K562 (cell line): ENCODE data around the gene ADGRG1. TPM values are rescaled to one million over a fixed set of nuclear protein-coding genes. Genes with fewer than 3 reads are reported as not detected.

ENCODE experiments used
- ARHGAP35 ChIP-seq: fragments of 450-650 bp; IDR thresholded peaks from 2 replicates; pipeline ENCODE4 v1.6.1; 2018; ENCODE audit not compliant: partially characterized antibody
- CCAR2 ChIP-seq: fragments of 200-400 bp; formaldehyde crosslinking; IDR thresholded peaks from 2 replicates; pipeline ENCODE4 v1.6.1; 2017; ENCODE audit warnings: mild to moderate bottlenecking, low read depth, low read length
- CLOCK ChIP-seq: fragments of 250-450 bp; sonication (Bioruptor Pico); IDR thresholded peaks from 2 replicates; pipeline ENCODE4 v1.4.0; 2020; ENCODE audit warnings: mild to moderate bottlenecking, moderate library complexity, borderline replicate concordance
- CTBP1 ChIP-seq: fragments of 450-650 bp; IDR thresholded peaks from 2 replicates; pipeline ENCODE4 v1.6.1; 2016; ENCODE audit warnings: borderline replicate concordance
- ELF4 ChIP-seq: fragments of 450-650 bp; formaldehyde crosslinking; IDR thresholded peaks from 2 replicates; pipeline ENCODE4 v1.4.0; 2022; ENCODE audit warnings: missing genetic modification characterization
- FOXO4 ChIP-seq: fragments of 450-650 bp; formaldehyde crosslinking; IDR thresholded peaks from 2 replicates; pipeline ENCODE4 v1.4.0; 2020; ENCODE audit warnings: mild to moderate bottlenecking, moderate library complexity
- GABPB1 ChIP-seq: sonication (generic); formaldehyde crosslinking; IDR thresholded peaks from 2 replicates; pipeline ENCODE4 v1.8.0; 2022; ENCODE audit warnings: mild to moderate bottlenecking, missing genetic modification reagents
- GTF2F1 ChIP-seq: IDR thresholded peaks from 2 replicates; pipeline ENCODE4 v1.6.1; 2011; ENCODE audit warnings: low read depth, low read length, improper control_type of control experiment
- HCFC1 ChIP-seq: IDR thresholded peaks from 2 replicates; pipeline ENCODE4 v1.6.1; 2012; ENCODE audit warnings: low read depth, low read length, improper control_type of control experiment
- HSF4 ChIP-seq: fragments of 250-450 bp; sonication (Bioruptor Pico); IDR thresholded peaks from 2 replicates; pipeline ENCODE4 v2.1.2; 2022; ENCODE audit warnings: mild to moderate bottlenecking, moderate library complexity, borderline replicate concordance
- KAT8 ChIP-seq: fragments of 450-650 bp; IDR thresholded peaks from 2 replicates; pipeline ENCODE4 v1.6.1; 2016; ENCODE audit warnings: low read depth, mild to moderate bottlenecking
- KLF1 ChIP-seq: fragments of 450-650 bp; IDR thresholded peaks from 2 replicates; pipeline ENCODE4 v1.6.1; 2016; ENCODE audit warnings: missing genetic modification characterization, missing compliant biosample characterization
- MAFK ChIP-seq: IDR thresholded peaks from 2 replicates; pipeline ENCODE4 v1.6.1; 2011; ENCODE audit warnings: low read length, improper control_type of control experiment
- MLX ChIP-seq, 2 experiments: fragments of 450-650 bp in 1 of 2; sonication (generic) in 1 of 2; formaldehyde crosslinking; conservative IDR thresholded peaks; 2 replicates each; pipeline versions ENCODE4 v1.4.0 to v1.8.1; 2020 to 2022; ENCODE audit warnings: mild to moderate bottlenecking in 1 of 2, missing genetic modification reagents in 1 of 2
- MXI1 ChIP-seq: IDR thresholded peaks from 2 replicates; pipeline ENCODE4 v1.6.1; 2011; ENCODE audit warnings: low read depth, mild to moderate bottlenecking, improper control_type of control experiment, low read length
- NCOR1 ChIP-seq: fragments of 450-650 bp; IDR thresholded peaks from 2 replicates; pipeline ENCODE4 v1.6.1; 2016; ENCODE audit warnings: mild to moderate bottlenecking, moderate library complexity
- NFXL1 ChIP-seq: fragments of 450-650 bp; formaldehyde crosslinking; IDR thresholded peaks from 2 replicates; pipeline ENCODE4 v1.4.0; 2021; ENCODE audit warnings: mild to moderate bottlenecking
- PPARD ChIP-seq: fragments of 250-450 bp; sonication (Bioruptor Pico); IDR thresholded peaks from 2 replicates; pipeline ENCODE4 v1.8.0; 2022; ENCODE audit warnings: inconsistent platforms, mild to moderate bottlenecking, moderate library complexity
- SAFB ChIP-seq: fragments of 200-400 bp; formaldehyde crosslinking; IDR thresholded peaks from 2 replicates; pipeline ENCODE4 v1.6.1; 2017; ENCODE audit warnings: low read depth, low read length, borderline replicate concordance
- SP1 ChIP-seq: sonication (generic); formaldehyde crosslinking; IDR thresholded peaks from 2 replicates; pipeline ENCODE4 v1.8.1; 2022; ENCODE audit warnings: mild to moderate bottlenecking, missing genetic modification reagents
- SP2 ChIP-seq: IDR thresholded peaks from 2 replicates; pipeline ENCODE4 v1.6.1; 2011; ENCODE audit warnings: mild to moderate bottlenecking, low read depth, low read length, moderate library complexity; ENCODE audit not compliant: poor library complexity, severe bottlenecking; ENCODE audit errors: extremely low read depth
- U2AF2 ChIP-seq: fragments of 200-400 bp; formaldehyde crosslinking; optimal IDR thresholded peaks from 2 replicates; pipeline ENCODE3; 2017; ENCODE audit warnings: low read depth, mild to moderate bottlenecking, low read length
- ZBED1 ChIP-seq: IDR thresholded peaks from 2 replicates; pipeline ENCODE4 v1.6.1; 2014
- ZBTB8A ChIP-seq: fragments of 450-650 bp; IDR thresholded peaks from 2 replicates; pipeline ENCODE4 v1.6.1; 2018; ENCODE audit warnings: mild to moderate bottlenecking, moderate library complexity; ENCODE audit not compliant: partially characterized antibody
- ZKSCAN1 ChIP-seq: fragments of 150-350 bp; IDR thresholded peaks from 2 replicates; pipeline ENCODE4 v1.6.1; 2016; ENCODE audit warnings: low read depth, low read length
- ZNF146 ChIP-seq: IDR thresholded peaks from one replicate; pipeline ENCODE4 v1.6.1; 2018; ENCODE audit warnings: missing compliant biosample characterization; ENCODE audit not compliant: unreplicated experiment
- ZNF239 ChIP-seq: fragments of 250-450 bp; sonication (Bioruptor Pico); IDR thresholded peaks from 2 replicates; pipeline ENCODE4 v1.4.0; 2020; ENCODE audit warnings: mild to moderate bottlenecking
- ZNF668 ChIP-seq: fragments of 250-450 bp; sonication (Bioruptor Pico); IDR thresholded peaks from 2 replicates; pipeline ENCODE4 v1.8.0; 2022; ENCODE audit warnings: mild to moderate bottlenecking, inconsistent platforms
- polyA plus RNA-seq, 8 experiments: library from polyadenylated mRNA; depleted of rRNA in 4 of 8; stranded (reverse) in 5 of 8; unstranded in 3 of 8; fragments of >200 nt; fragmentation: Nextera tagmentation in 2 of 8; fragmentation: Illumina TruSeq in 1 of 8; extraction: Ambion mirVana in 2 of 8; extraction: Trizol in 1 of 8; gene quantifications; 2 replicates each; pipeline versions ENCODE4 v1.2.1 to v1.2.3, GENCODE V29; 2011 to 2014; ENCODE audit warnings: inconsistent platforms in 1 of 8, missing spikeins in 1 of 8
- total RNA-seq, 7 experiments: library from RNA; depleted of rRNA in 6 of 7; stranded (reverse); fragments of >200 nt in 6 of 7; fragmentation: Illumina TruSeq in 2 of 7; extraction: Trizol in 2 of 7; gene quantifications; 2 replicates each; pipeline versions ENCODE4 v1.2.1 to v1.2.3, GENCODE V29; 2011 to 2021; ENCODE audit warnings: low replicate concordance in 1 of 7

The ADGRG1 gene
- total and polyA plus RNA-seq, 9 of the 15 experiments (the other 6 are each of a cell fraction or from before 2014, with no cell fraction given), result 0.04 to 0.31 (median 0.16) TPM; not detected in 6

GRCh38 chr16:57690782-57691471 is 62.5 kb downstream of the ADGRG1 start (continued):
- no peak for TF ChIP-seq GABPB1 (CRISPR knock-in tag)
- peak; percentile 71 for TF ChIP-seq ARHGAP35
- TF ChIP-seq KLF1 (tag), result no peak
- peak; percentile 67 for TF ChIP-seq NCOR1
- TF ChIP-seq HCFC1, result no peak
- TF ChIP-seq KAT8, result no peak
- TF ChIP-seq CTBP1, result peak; percentile 99
- no peak for TF ChIP-seq CLOCK (CRISPR knock-in tag)
- no peak for TF ChIP-seq ZBED1
- no peak for TF ChIP-seq NFXL1 (CRISPR knock-in tag)
- TF ChIP-seq ZNF146 (CRISPR knock-in tag), result no peak
- peak; percentile 91 for TF ChIP-seq ELF4 (CRISPR knock-in tag)
- no peak; the same call in 1 of the 2 replicates for TF ChIP-seq SP1 (CRISPR knock-in tag)
- TF ChIP-seq FOXO4 (CRISPR knock-in tag), result no peak
- no peak for TF ChIP-seq ZNF668
- no peak for TF ChIP-seq SP2
- no peak for TF ChIP-seq CCAR2
- no peak for TF ChIP-seq ZKSCAN1
- no peak for TF ChIP-seq HSF4 (CRISPR knock-in tag)
- no peak for TF ChIP-seq U2AF2
- TF ChIP-seq ZBTB8A, result no peak
- no peak for TF ChIP-seq MXI1
- TF ChIP-seq SAFB, result no peak
- no peak for TF ChIP-seq ZNF239 (CRISPR knock-in tag)
- TF ChIP-seq PPARD, result no peak
- no peak for TF ChIP-seq MLX (CRISPR knock-in tag; conservative IDR thresholded peaks at IDR 0.05)
- TF ChIP-seq MAFK, result no peak
- no peak for TF ChIP-seq GTF2F1
